ENCODE measurements around the gene CDC25B. TPM values are rescaled to one million over a fixed set of nuclear protein-coding genes. Genes with fewer than 3 reads are reported as not detected.

The CDC25B gene
- total RNA-seq, 1 donor from 2014 or later, result 13.0 TPM

- no peak for DNase-seq (ENCODE audit: low read depth)
Measured at GRCh38 chr20:3763671-3764601, 32.2 kb upstream of the CDC25B start.

DNA sequence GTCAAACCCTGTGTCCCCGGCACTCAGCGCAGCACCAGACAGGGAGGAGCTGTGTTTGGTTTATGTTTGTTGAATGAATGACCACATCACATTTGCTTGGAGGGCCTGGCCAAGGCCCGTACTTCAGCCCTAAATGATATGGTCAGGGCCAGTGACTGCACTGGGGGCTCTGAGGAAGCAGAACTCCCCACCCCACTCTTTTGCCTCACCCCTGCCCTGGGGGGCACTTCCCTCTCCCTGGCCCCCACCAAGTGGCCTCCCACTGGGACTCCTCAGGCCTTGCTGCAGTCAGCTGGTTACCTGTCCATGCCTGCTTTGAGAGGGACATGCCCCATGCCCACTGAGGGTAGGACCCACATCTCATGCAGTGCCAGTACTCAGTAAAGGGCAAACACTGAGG lies 31.5 kb upstream of the CDC25B start:
- no peak for DNase-seq (ENCODE audit: low read depth)

DNA sequence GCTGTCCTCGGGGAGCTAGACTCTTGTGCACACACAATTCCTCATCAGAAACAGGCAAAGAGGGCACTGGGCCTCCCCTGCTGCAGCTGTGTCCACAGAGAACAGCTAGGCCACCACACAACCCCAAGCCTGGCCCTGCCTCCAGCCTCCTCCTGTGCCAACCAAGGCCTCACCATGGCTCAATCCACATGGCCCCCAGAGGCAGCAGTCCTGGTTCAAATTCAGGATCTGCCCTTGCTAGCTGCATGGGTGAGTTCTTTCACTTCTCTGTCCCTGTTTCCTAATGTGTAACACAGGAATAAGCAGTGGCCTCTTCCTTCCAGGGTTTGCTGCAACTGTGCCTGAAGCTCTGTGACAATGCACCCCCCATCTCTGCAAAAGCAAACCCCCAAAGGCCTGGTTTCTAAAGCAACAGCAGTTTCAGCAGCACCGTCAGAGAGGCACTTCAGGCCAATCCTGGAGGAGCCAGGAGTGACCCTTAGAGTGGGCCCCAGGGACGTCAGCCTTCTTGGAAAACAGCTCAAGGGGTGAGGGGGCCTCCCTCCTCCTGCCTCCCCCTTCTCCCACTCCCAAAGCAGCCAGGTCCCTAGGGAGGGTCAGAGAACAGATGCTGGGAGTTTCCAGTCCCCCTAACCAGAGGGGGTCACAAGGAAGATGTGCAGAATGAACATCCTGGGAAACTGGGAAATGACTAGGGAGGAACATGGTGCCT lies 30.8 kb upstream of the CDC25B start:
- no peak for DNase-seq (ENCODE audit: low read depth)

DNA sequence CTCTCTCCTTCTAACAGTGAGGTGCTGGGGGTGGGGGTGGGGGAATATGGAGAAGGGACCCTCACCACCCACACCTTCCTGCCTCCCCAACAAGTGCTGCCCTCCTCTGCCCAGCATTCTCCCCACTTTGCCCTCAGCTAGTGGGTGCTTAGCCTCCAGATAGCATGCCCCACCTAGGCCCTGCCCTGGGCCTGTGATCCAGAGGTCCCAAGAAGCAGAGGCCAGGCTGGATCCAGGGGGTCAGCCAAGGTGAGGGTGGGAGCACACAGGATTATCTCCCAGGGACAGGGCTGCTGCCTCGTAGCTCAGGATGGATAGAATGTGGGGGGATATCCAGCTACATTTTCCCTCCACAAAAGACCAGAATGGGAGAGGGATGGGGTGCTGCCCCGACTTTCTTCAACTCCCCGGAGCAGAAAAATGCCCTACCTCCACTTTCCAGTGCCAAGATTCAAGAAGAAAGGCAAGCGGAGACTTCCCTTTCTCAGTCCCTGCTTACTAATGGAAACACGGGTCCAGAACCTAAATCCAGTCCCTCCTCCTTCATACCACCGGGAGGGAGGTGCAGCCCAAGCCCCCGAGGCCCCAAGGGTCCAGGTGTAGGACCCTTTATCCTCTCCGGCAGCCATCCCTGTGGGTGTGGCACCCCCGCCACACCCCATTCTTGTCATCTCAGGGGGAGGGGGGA lies 29.5 kb upstream of the CDC25B start:
- DNase-seq (ENCODE audit: low read depth), result no peak

DNA sequence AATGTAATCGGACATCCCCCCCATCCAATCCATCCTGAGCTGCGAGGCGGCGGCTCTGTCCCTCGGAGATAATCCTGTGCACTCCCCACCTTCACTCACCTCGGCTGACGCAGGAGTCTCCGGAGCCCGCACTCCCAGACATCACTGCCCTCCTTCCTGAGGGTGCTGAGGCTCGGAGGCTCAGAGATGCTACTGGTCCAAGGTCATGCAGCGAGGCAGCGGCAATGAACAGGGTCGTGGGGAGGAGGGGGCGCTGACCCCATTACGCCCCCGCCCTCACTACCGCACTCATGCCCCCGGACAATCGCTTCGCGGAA lies 29.0 kb upstream of the CDC25B start:
- DNase-seq (ENCODE audit: low read depth), result no peak

- DNase-seq (ENCODE audit: low read depth), result peak; percentile 91
Measured at GRCh38 chr20:3767427-3768341, 28.4 kb upstream of the CDC25B start, which contains the start of gene ADISSP. ADISSP (minus strand) TSS chr20:3767753; CDS start chr20:3760100, 7,653 bp downstream.

GRCh38 chr20:3768342-3769130 lies 27.6 kb upstream of the CDC25B start:
- peak; percentile 83 for DNase-seq (ENCODE audit: low read depth)

GRCh38 chr20:3771552-3772058 lies 24.5 kb upstream of the CDC25B start:
- DNase-seq (ENCODE audit: low read depth), result no peak

GRCh38 chr20:3775457-3776108 lies 20.5 kb upstream of the CDC25B start:
- no peak for DNase-seq (ENCODE audit: low read depth)

- DNase-seq (ENCODE audit: low read depth), result no peak
Measured at GRCh38 chr20:3777381-3777715, 18.8 kb upstream of the CDC25B start.

GRCh38 chr20:3777716-3778629 lies 18.1 kb upstream of the CDC25B start:
- no peak for DNase-seq (ENCODE audit: low read depth)

DNA sequence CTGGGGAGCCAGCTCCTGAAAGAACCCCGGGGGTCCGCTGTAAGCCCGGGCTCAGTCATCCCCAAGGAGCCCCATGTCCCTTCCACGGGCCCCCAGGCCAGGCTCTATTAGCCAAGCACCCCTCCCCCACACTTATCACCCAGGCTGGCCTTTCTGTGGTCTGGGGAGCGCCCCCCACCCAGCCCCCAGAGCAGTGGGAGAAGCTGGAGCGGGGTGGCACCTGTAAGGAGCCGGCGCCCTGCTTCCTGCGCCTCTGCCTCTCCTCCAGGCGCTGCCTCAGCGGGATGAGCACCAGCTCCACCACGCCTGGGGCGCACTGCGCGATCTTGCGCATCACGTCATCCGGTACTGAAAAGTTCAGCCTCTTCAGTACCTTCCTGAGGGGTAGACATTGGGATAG lies 17.1 kb upstream of the CDC25B start:
- no peak for DNase-seq (ENCODE audit: low read depth)

- DNase-seq (ENCODE audit: low read depth), result peak; percentile 91
Measured at GRCh38 chr20:3781153-3781910, 14.8 kb upstream of the CDC25B start, which contains the start of gene SPEF1. SPEF1 (minus strand) TSS chr20:3781448; CDS start chr20:3781287, 161 bp downstream.

DNA sequence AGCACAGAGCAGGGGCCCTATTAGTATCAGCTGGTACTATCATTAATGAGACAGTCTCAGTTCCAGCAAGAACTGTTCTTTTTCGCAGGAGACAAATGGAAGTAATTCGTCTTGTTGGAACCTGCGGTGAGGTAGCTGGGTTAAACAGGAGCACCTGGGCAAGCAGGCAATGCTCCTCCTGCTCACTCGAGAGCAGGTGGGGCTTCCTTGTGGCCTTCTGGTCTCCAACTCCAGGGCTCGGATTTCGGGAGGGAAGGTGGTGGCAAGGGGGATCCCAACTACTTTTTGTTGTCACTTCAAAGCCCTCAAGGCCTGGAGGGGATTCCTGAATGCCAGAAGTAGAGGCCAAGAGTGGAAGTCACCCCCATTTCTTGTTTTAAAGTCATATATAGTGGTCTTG lies 13.5 kb upstream of the CDC25B start:
- no peak for DNase-seq (ENCODE audit: low read depth)

DNA sequence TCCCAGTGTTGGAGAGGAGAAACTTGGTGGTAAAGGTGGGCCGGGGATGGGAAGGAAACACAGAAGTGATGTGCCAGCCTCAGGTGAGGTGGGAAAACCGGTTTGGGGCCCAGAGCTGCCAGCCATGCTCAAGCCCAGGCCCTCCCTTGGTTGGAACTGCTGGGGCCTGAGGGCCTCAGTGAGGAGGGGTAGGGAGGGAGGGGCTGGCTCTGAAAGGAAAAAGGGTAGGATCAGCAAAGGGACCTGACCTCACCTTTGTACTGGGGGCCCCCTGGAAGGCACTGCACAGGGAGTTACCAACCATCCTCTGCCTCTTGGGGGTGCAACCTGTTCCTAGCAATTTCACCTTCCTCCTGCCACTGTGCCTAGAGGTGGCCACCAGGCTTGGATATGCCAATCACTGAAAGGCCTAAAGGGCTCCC lies 13.0 kb upstream of the CDC25B start:
- DNase-seq (ENCODE audit: low read depth), result no peak

DNA sequence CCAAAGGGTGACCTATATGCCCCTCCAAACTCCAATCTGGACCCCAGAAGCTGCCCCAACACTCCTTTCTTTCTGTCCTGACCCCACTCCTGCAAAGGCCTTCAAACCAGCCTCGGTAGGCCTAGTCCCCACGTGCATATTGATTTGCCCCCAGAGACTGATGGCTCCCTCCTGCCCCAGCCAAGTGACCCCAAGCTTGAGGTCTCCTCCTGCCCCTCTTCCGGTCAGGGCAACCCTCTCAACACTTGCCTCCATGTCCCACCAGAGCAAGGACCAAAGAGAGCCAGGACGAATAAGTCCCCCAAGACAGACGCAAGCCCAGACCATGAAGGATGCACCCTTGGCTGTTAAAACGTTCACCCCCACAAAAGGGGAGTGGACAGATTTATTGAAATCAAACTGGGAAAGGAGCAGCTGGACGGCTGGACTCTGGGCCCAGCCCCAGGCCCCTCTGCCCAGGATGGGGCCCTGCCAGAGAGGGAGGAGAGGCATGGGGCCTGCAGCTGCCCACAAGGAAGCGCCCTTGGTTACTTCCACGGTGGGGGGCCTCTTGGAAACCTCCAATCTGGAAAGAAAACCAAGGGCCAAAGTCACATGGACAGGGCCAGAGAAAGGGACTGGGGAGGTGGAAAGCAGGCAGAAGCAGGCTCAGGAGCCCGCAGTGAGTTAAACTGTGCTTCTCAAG lies 12.5 kb upstream of the CDC25B start:
- DNase-seq (ENCODE audit: low read depth), result no peak

DNA sequence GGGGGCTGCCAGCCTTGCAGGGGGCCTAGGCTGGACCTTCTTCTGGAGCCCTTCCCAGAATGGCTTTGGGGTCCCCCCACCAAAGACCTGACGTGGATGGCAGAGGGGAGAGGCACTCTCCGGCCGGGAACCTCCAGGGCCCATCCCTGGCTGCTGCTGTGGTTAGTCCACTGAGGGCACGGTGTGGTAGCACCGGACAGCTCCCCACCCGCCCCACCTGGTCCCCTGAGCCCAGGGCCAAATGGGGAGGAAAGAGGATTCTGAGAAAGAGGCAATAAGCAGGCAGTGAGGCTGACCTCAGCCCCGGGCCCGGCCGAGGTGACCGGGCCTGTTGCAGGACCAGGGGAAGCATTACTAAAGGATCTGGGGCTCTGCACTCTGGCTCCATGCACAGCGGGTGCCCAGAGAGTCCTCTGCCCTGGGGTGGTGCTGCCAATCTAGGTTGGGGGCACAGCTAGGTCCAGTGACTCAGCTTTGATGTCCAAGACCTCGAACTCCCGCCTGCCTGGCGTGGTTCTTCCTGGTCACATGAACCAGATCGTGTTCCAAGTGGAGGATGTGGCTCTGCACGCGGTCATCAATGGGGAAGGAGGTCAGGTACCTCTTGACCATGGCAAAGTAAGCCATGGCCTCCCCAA lies 11.8 kb upstream of the CDC25B start:
- DNase-seq (ENCODE audit: low read depth), result no peak
